ENCODE results near the gene CATSPER2.
"Not testable (repeated sequence)": the region's sequence is repeated elsewhere in the genome, so short reads cannot be mapped to it uniquely, and the experiment has no call there.

The CATSPER2 gene

GRCh38 chr15:43592841-43593240 lies 55.8 kb downstream of the CATSPER2 start:
- DNase-seq, result not testable (repeated sequence)

- not testable (repeated sequence) for DNase-seq
Measured at GRCh38 chr15:43589778-43590466, 58.7 kb downstream of the CATSPER2 start, which contains the start of gene PPIP5K1. Gene PPIP5K1, minus strand, starts transcription at chr15:43590208. Its CDS starts 5,704 bp downstream, at chr15:43584504.
